Measurements from ENCODE around the gene SLFN14. TPM values are rescaled to one million over a fixed set of nuclear protein-coding genes. Genes with fewer than 3 reads are reported as not detected.
"Not testable (repeated sequence)": the region's sequence is repeated elsewhere in the genome, so short reads cannot be mapped to it uniquely, and the experiment has no call there.

The SLFN14 gene
- polyA plus RNA-seq, 3 donors, result 0.11 to 0.12 TPM; not detected in 1

- Histone ChIP-seq H3K4me3 (replicated peaks in 1 of 3; ENCODE audit: low read depth in 2 of 3, low read length in 3 of 3) (no peak within 1 kb of the TSS), H3K9ac (ENCODE audit: insufficient read depth, low read length, poor library complexity, severe bottlenecking) (no peak within 1 kb of the TSS), H3K4me2 (replicated peaks; ENCODE audit: extremely low read depth, low read length, poor library complexity, severe bottlenecking) (no peak within 1 kb of the TSS), H3K79me2 (ENCODE audit: insufficient read depth, low read length) (no peaks in the 10 kb centered on the region), H2AFZ (ENCODE audit: insufficient read depth, low read depth, low read length, poor library complexity, severe bottlenecking) (peak within 1 kb of the TSS; percentile 47), H4K20me1 (ENCODE audit: insufficient read depth, low read length) (no peaks in the 10 kb centered on the region), H3K27me3 (ENCODE audit: control insufficient read depth in 2 of 2, insufficient read depth in 2 of 2, low read length in 2 of 2) (no peaks in the 10 kb centered on the region), H3K4me1 (ENCODE audit: control insufficient read depth in 1 of 2, insufficient read depth in 2 of 2, low read length in 2 of 2) (peaks cover 18 to 25% of the 10 kb centered on the region in 2 donors), H3K9me3 (replicated peaks in 1 of 2; ENCODE audit: control insufficient read depth in 1 of 2, insufficient read depth in 1 of 2, low read length in 2 of 2) (no peaks in the 10 kb centered on the region), H3K36me3 (replicated peaks in 1 of 2; ENCODE audit: control insufficient read depth in 1 of 2, insufficient read depth in 2 of 2, low read length in 2 of 2) (no peaks in the 10 kb centered on the region), H3K27ac (ENCODE audit: low read depth in 1 of 2, low read length in 2 of 2) (no peak within 1 kb of the TSS)
- Mint-ChIP-seq H3K4me1 (peaks cover 31% of the 10 kb centered on the region), H3K9me3 (no peaks in the 10 kb centered on the region), H3K27me3 (ENCODE audit: low read depth in 3 of 3) (peaks cover 0 to 1% (median 0%) of the 10 kb centered on the region in 3 donors), H3K27ac (peak within 1 kb of the TSS in 4 of 7 donors; percentile 7 to 42 (median 20)), H3K36me3 (no peaks in the 10 kb centered on the region), H3K4me3 (peak within 1 kb of the TSS in 1 of 2 donors; percentile 53)
- DNase-seq, result no peak
- TF ChIP-seq, protein P1, sequence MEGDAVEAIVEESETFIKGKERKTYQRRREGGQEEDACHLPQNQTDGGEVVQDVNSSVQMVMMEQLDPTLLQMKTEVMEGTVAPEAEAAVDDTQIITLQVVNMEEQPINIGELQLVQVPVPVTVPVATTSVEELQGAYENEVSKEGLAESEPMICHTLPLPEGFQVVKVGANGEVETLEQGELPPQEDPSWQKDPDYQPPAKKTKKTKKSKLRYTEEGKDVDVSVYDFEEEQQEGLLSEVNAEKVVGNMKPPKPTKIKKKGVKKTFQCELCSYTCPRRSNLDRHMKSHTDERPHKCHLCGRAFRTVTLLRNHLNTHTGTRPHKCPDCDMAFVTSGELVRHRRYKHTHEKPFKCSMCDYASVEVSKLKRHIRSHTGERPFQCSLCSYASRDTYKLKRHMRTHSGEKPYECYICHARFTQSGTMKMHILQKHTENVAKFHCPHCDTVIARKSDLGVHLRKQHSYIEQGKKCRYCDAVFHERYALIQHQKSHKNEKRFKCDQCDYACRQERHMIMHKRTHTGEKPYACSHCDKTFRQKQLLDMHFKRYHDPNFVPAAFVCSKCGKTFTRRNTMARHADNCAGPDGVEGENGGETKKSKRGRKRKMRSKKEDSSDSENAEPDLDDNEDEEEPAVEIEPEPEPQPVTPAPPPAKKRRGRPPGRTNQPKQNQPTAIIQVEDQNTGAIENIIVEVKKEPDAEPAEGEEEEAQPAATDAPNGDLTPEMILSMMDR (IDR thresholded peaks at IDR 0.05), result no peak
- intact Hi-C loops (cut with micrococcal nuclease), result loop anchor here in 1 of 2 donors (5.0 to 10.0 kb wide), 3 partner anchors 163 to 365 kb away; partner anchors contain the start of gene SLFN11
- WGBS (ENCODE audit: insufficient coverage), result no CpG with 5 or more reads among the region's 2 CpGs
These were observed 22.9 kb downstream of the SLFN14 start, which contains the start of gene SLFN12L for GRCh38 chr17:35537601-35538141. SLFN12L (minus strand) TSS chr17:35537678; CDS start chr17:35522364, 15,314 bp downstream.

DNA sequence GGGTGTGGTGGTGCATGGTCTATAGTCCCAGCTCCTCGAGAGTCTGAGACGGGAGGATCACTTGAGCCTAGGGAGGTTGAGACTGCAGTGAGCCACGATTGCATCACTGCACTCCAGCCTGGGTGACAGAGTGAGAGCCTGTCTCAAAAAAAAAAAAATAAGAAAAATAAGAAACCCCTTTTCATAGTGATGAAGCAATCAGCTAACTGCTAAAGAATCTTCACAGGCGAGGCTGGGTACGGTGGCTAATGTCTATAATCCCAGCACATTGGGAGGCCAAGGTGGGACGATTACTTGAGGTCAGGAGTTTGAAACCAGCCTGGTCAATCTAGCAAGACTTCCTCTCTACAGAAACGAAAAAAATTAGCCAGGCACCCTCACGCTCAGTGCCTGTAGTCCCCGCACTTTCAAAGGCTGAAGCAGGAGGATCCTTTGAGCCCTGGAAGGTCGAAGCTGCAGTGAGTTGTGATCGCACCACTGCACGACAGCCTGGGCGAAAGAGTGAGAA, 23.9 kb downstream of the SLFN14 start:
- Histone ChIP-seq H3K4me1 (ENCODE audit: control insufficient read depth in 1 of 2, insufficient read depth in 2 of 2, low read length in 2 of 2) (peaks cover 17 to 23% of the 10 kb centered on the region in 2 donors), H3K9ac (ENCODE audit: insufficient read depth, low read length, poor library complexity, severe bottlenecking) (no peak overlapping the region), H3K27ac (ENCODE audit: low read depth in 1 of 2, low read length in 2 of 2) (no peak overlapping the region), H3K4me3 (replicated peaks in 1 of 3; ENCODE audit: low read depth in 2 of 3, low read length in 3 of 3) (no peak overlapping the region), H3K36me3 (replicated peaks in 1 of 2; ENCODE audit: control insufficient read depth in 1 of 2, insufficient read depth in 2 of 2, low read length in 2 of 2) (no peaks in the 10 kb centered on the region), H3K9me3 (replicated peaks in 1 of 2; ENCODE audit: control insufficient read depth in 1 of 2, insufficient read depth in 1 of 2, low read length in 2 of 2) (no peaks in the 10 kb centered on the region), H3K79me2 (ENCODE audit: insufficient read depth, low read length) (no peaks in the 10 kb centered on the region), H4K20me1 (ENCODE audit: insufficient read depth, low read length) (no peaks in the 10 kb centered on the region), H2AFZ (ENCODE audit: insufficient read depth, low read depth, low read length, poor library complexity, severe bottlenecking) (peak overlapping the region; percentile 47), H3K4me2 (replicated peaks; ENCODE audit: extremely low read depth, low read length, poor library complexity, severe bottlenecking) (no peak overlapping the region), H3K27me3 (ENCODE audit: control insufficient read depth in 2 of 2, insufficient read depth in 2 of 2, low read length in 2 of 2) (no peaks in the 10 kb centered on the region)
- peak in 1 of 3 donors; percentile 22 for DNase-seq
- Mint-ChIP-seq H3K9me3 (no peaks in the 10 kb centered on the region), H3K27me3 (ENCODE audit: low read depth in 3 of 3) (peaks cover 0 to 1% (median 0%) of the 10 kb centered on the region in 3 donors), H3K4me3 (peak overlapping the region in 1 of 2 donors; percentile 53), H3K4me1 (peaks cover 29% of the 10 kb centered on the region), H3K27ac (peak overlapping the region in 3 of 7 donors; percentile 7 to 42 (median 19)), H3K36me3 (no peaks in the 10 kb centered on the region)
- TF ChIP-seq, protein P1 (IDR thresholded peaks at IDR 0.05), result no peak
- intact Hi-C loops (cut with micrococcal nuclease), result loop anchor here in 1 of 2 donors (5.0 to 10.0 kb wide), 3 partner anchors 162 to 364 kb away; partner anchors contain the start of gene SLFN11
- 91% methylated on average over 6 of the region's 13 CpGs for WGBS (ENCODE audit: insufficient coverage)

DNA sequence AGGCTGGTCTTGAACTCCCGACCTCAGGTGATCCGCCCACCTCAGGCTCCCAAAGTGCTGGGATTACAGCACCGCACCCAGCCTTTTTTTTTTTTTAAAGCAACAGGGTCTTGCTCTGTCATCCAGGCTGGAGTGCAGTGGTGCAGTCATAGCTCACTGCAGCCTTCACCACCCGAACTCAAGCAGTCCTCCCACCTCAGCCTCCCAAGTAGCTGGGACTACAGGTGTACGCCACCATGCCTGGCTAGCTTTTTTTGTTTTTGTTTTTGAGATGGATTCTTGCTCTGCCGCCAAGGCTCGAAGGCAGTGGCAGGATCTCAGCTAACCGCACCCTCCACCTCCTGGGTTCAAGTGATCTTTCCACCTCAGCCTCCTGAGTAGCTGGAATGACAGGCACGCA, 25.2 kb downstream of the SLFN14 start:
- H3K9ac ChIP-seq (ENCODE audit: insufficient read depth, low read length, poor library complexity, severe bottlenecking); H3K27ac Mint-ChIP-seq; H3K9me3 Mint-ChIP-seq: not testable (repeated sequence)

More for the DNA sequence above, 25.2 kb downstream of the SLFN14 start:
- not testable (repeated sequence) for H3K4me2 ChIP-seq (replicated peaks; ENCODE audit: extremely low read depth, low read length, poor library complexity, severe bottlenecking); H3K9me3 ChIP-seq (replicated peaks in 1 of 2; ENCODE audit: control insufficient read depth in 1 of 2, insufficient read depth in 1 of 2, low read length in 2 of 2); H3K4me3 ChIP-seq (replicated peaks in 1 of 3; ENCODE audit: low read depth in 2 of 3, low read length in 3 of 3); H3K27me3 Mint-ChIP-seq (ENCODE audit: low read depth in 3 of 3); H4K20me1 ChIP-seq (ENCODE audit: insufficient read depth, low read length); H3K36me3 Mint-ChIP-seq; H3K79me2 ChIP-seq (ENCODE audit: insufficient read depth, low read length); H3K27me3 ChIP-seq (ENCODE audit: control insufficient read depth in 2 of 2, insufficient read depth in 2 of 2, low read length in 2 of 2); DNase-seq; H3K36me3 ChIP-seq (replicated peaks in 1 of 2; ENCODE audit: control insufficient read depth in 1 of 2, insufficient read depth in 2 of 2, low read length in 2 of 2); H2AFZ ChIP-seq (ENCODE audit: insufficient read depth, low read depth, low read length, poor library complexity, severe bottlenecking); H3K27ac ChIP-seq (ENCODE audit: low read depth in 1 of 2, low read length in 2 of 2)
- no CpG with 5 or more reads among the region's 9 CpGs for WGBS (ENCODE audit: insufficient coverage)
- H3K4me1 Mint-ChIP-seq, result peaks cover 22% of the 10 kb centered on the region
- peak overlapping the region in 1 of 2 donors; percentile 25 for H3K4me3 Mint-ChIP-seq
- intact Hi-C loops (cut with micrococcal nuclease), result loop anchor here (2.0 to 10.0 kb wide), 4 partner anchors 161 to 363 kb away; partner anchors contain the start of gene SLFN11 (in 1 of the 2)
- H3K4me1 ChIP-seq (ENCODE audit: control insufficient read depth in 1 of 2, insufficient read depth in 2 of 2, low read length in 2 of 2), result peaks cover 11 to 14% of the 10 kb centered on the region in 2 donors
